Kidney tubule cell (primary cell): ENCODE measurements around the gene VPS8.

Experiments
- DNase-seq: peaks from one replicate; pipeline ENCODE4 v3.0.0-alpha.2; 2018; ENCODE audit warnings: low spot score

Gene VPS8

GRCh38 chr3:185058796-185059195 lies 246.8 kb downstream of the VPS8 start:
- DNase-seq = no peak

GRCh38 chr3:185059766-185060165 lies 247.8 kb downstream of the VPS8 start:
- DNase-seq = no peak

GRCh38 chr3:185060655-185061054 lies 248.7 kb downstream of the VPS8 start:
- DNase-seq = no peak

GRCh38 chr3:185062191-185062590 lies 250.2 kb downstream of the VPS8 start:
- no peak for DNase-seq

GRCh38 chr3:185063431-185063830 lies 251.5 kb downstream of the VPS8 start:
- DNase-seq = no peak

GRCh38 chr3:185065059-185065458 lies 253.1 kb downstream of the VPS8 start:
- DNase-seq = no peak

- DNase-seq = no peak
Measured at GRCh38 chr3:185066251-185066650, 254.3 kb downstream of the VPS8 start.

- no peak for DNase-seq
Measured at GRCh38 chr3:185067173-185067572, 255.2 kb downstream of the VPS8 start.

GRCh38 chr3:185069037-185070030 lies 257.4 kb downstream of the VPS8 start:
- DNase-seq = no peak

- DNase-seq = peak; percentile 42
Measured at GRCh38 chr3:185070491-185071286, 258.7 kb downstream of the VPS8 start.

- no peak for DNase-seq
Measured at GRCh38 chr3:185071287-185071800, 259.4 kb downstream of the VPS8 start.

- no peak for DNase-seq
Measured at GRCh38 chr3:185075547-185075946, 263.6 kb downstream of the VPS8 start.

GRCh38 chr3:185076219-185076618 lies 264.3 kb downstream of the VPS8 start:
- DNase-seq = no peak

GRCh38 chr3:185079625-185080024 lies 267.7 kb downstream of the VPS8 start:
- DNase-seq = no peak

GRCh38 chr3:185081521-185081920 lies 269.6 kb downstream of the VPS8 start:
- peak; percentile 57 for DNase-seq

- peak; percentile 63 for DNase-seq
Measured at GRCh38 chr3:185082149-185082548, 270.2 kb downstream of the VPS8 start.

- DNase-seq = no peak
Measured at GRCh38 chr3:185082829-185083228, 270.9 kb downstream of the VPS8 start.

- no peak for DNase-seq
Measured at GRCh38 chr3:185084402-185084801, 272.4 kb downstream of the VPS8 start.

GRCh38 chr3:185084901-185085300 lies 272.9 kb downstream of the VPS8 start:
- DNase-seq = peak; percentile 29

- no peak for DNase-seq
Measured at GRCh38 chr3:185087419-185087818, 275.5 kb downstream of the VPS8 start.

GRCh38 chr3:185089343-185089742 lies 277.4 kb downstream of the VPS8 start:
- DNase-seq = peak; percentile 56

GRCh38 chr3:185089751-185090150 lies 277.8 kb downstream of the VPS8 start:
- DNase-seq = no peak

GRCh38 chr3:185090811-185091210 lies 278.8 kb downstream of the VPS8 start:
- no peak for DNase-seq
